Neural cell (in vitro differentiated cells): ENCODE data around the gene PSMB7.

Source experiments
- CTCF ChIP-seq: fragments of 450-650 bp; IDR thresholded peaks from 2 replicates; pipeline ENCODE4 v1.5.1; 2014; ENCODE audit warnings: antibody characterized with exemption, mild to moderate bottlenecking, moderate library complexity; ENCODE audit not compliant: poor library complexity, severe bottlenecking
- EP300 ChIP-seq: fragments of 450-650 bp; conservative IDR thresholded peaks from 2 replicates; pipeline ENCODE4 v1.6.1; 2014; ENCODE audit warnings: antibody characterized with exemption, mild to moderate bottlenecking, moderate library complexity; ENCODE audit not compliant: poor library complexity, severe bottlenecking
- MXI1 ChIP-seq: fragments of 450-650 bp; conservative IDR thresholded peaks from 2 replicates; pipeline ENCODE4 v1.6.1; 2014; ENCODE audit warnings: antibody characterized with exemption, mild to moderate bottlenecking; ENCODE audit not compliant: poor library complexity, severe bottlenecking
- POLR2AphosphoS5 ChIP-seq: IDR thresholded peaks from 2 replicates; pipeline ENCODE4 v1.6.1; 2012
- RAD21 ChIP-seq: fragments of 450-650 bp; conservative IDR thresholded peaks from 2 replicates; pipeline ENCODE4 v1.6.1; 2014; ENCODE audit warnings: antibody characterized with exemption, mild to moderate bottlenecking, moderate library complexity
- REST ChIP-seq: IDR thresholded peaks from 2 replicates; pipeline ENCODE4 v1.6.1; 2012; ENCODE audit warnings: borderline replicate concordance
- SMC3 ChIP-seq: fragments of 450-650 bp; conservative IDR thresholded peaks from 2 replicates; pipeline ENCODE4 v1.6.1; 2014; ENCODE audit warnings: antibody characterized with exemption, mild to moderate bottlenecking, moderate library complexity; ENCODE audit not compliant: poor library complexity
- TAF1 ChIP-seq: IDR thresholded peaks from 2 replicates; pipeline ENCODE4 v1.6.1; 2012; ENCODE audit warnings: low read depth

GRCh38 chr9:124351672-124352468, 63.4 kb downstream of the PSMB7 start:
- TF ChIP-seq CTCF (no peak), RAD21 (no peak), TAF1 (no peak), POLR2AphosphoS5 (no peak), MXI1 (no peak), REST (no peak), SMC3 (no peak), EP300 (no peak)
